Ectodermal cell (in vitro differentiated cells): ENCODE results near the gene GDI2.
"Not testable (repeated sequence)": the region's sequence is repeated elsewhere in the genome, so short reads cannot be mapped to it uniquely, and the experiment has no call there.

Experiments
- H3K27ac ChIP-seq: 2 replicates; pipeline ENCODE4 v1.7.0; 2013; ENCODE audit warnings: mild to moderate bottlenecking, low read depth, low read length; ENCODE audit not compliant: insufficient read depth, poor library complexity, severe bottlenecking
- H3K27me3 ChIP-seq: 2 replicates; pipeline ENCODE4 v1.7.0; 2013; ENCODE audit warnings: mild to moderate bottlenecking, low read length; ENCODE audit not compliant: insufficient read depth, control insufficient read depth, poor library complexity, severe bottlenecking
- H3K36me3 ChIP-seq: one replicate; pipeline ENCODE4 v1.7.0; 2013; ENCODE audit warnings: low read length; ENCODE audit not compliant: control insufficient read depth, insufficient read depth
- H3K4me1 ChIP-seq: one replicate; pipeline ENCODE4 v1.7.0; 2013; ENCODE audit warnings: low read length; ENCODE audit not compliant: control insufficient read depth, insufficient read depth
- H3K4me3 ChIP-seq: 2 replicates; pipeline ENCODE4 v1.7.0; 2013; ENCODE audit warnings: low read depth, low read length, control low read depth; ENCODE audit not compliant: insufficient read depth
- H3K9me3 ChIP-seq: 2 replicates; pipeline ENCODE4 v1.7.0; 2013; ENCODE audit warnings: mild to moderate bottlenecking, low read length, moderate library complexity; ENCODE audit not compliant: control insufficient read depth
- WGBS, 2 experiments: methylation state at CpG; one replicate each; pipeline ENCODE4 v1.1.7; 2013; ENCODE audit warnings: missing lambda C conversion rate in 2 of 2; 5-methylcytosine and 5-hydroxymethylcytosine counted together

The GDI2 gene

DNA sequence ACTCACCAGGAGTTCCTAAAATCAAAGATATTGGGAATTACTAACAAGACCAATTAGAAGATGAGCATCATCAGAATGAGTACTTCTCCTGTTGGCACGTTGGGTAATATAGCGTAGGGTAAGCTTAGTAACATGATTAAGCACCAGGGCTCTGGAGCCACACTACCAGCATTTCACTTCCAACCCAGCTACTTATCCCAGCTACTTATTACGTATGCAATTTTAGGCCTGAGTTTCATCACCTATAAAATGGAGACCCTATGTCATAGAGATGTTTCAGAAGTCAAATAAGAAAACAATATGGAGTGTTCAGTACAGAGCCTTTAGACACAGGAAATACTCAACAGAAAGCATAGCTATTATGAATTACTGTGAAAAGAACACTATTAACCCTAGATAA lies 19.0 kb downstream of the GDI2 start:
- no peak overlapping the region for H3K4me3 ChIP-seq
- no peak overlapping the region for H3K27ac ChIP-seq
- no peaks in the 10 kb centered on the region for H3K4me1 ChIP-seq
- peaks cover 49% of the 10 kb centered on the region for H3K36me3 ChIP-seq
- no peaks in the 10 kb centered on the region for H3K9me3 ChIP-seq
- no peaks in the 10 kb centered on the region for H3K27me3 ChIP-seq
- WGBS, 2 experiments, result 98 to 100% methylated on average over 3 of the region's 3 CpGs

DNA sequence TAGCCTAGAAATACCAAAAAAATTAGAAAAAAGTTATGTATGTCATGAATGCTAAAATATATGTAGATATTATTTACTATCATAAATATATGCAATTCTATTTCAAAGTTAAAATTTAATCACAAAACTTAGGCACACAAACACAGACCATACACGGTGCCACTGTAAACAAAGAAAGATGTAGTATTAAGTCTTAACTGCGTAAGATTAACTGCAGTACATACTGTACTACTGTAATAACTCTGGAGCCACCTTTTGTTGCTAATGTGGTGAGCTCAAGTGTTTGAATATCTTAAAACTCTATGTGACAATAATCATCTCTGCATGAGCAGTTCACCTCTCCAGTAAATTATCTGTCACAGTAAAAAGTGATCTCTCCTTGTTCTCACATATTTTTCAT lies 23.6 kb downstream of the GDI2 start:
- Histone ChIP-seq H3K27ac (no peak overlapping the region), H3K27me3 (no peaks in the 10 kb centered on the region), H3K4me3 (no peak overlapping the region), H3K4me1 (no peaks in the 10 kb centered on the region), H3K36me3 (peaks cover 62% of the 10 kb centered on the region), H3K9me3 (no peaks in the 10 kb centered on the region)
- WGBS, 2 experiments, result 100% methylated on average over 1 to 2 of the region's 2 CpGs

- no peaks in the 10 kb centered on the region for H3K9me3 ChIP-seq
- no peak overlapping the region for H3K27ac ChIP-seq
- 92 to 95% methylated on average over 5 of the region's 5 CpGs for WGBS, 2 experiments
- H3K4me1 ChIP-seq, result no peaks in the 10 kb centered on the region
- H3K27me3 ChIP-seq, result no peaks in the 10 kb centered on the region
- H3K4me3 ChIP-seq, result no peak overlapping the region
- H3K36me3 ChIP-seq, result peaks cover 65% of the 10 kb centered on the region
Observed at GRCh38 chr10:5788969-5789368, 24.3 kb downstream of the GDI2 start.

DNA sequence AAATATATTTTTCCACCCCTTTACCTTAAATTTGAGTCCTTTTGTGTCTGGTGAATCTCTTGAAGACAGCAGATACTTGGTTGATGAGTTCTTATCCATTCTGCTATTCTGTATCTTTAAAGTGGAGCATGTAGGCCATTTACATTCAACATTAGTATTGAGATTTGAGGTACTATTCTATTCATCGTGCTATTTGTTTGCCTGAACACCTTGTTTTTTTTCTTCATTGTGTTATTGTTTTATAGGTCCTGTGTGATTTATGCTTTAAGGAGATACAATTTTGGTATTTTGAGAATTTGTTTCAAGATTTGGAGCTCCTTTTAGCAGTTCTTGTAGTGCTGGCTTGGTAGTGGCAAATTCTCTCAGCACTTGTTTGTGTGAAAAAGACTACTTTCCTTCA lies 29.9 kb downstream of the GDI2 start:
- Histone ChIP-seq H3K4me1 (no peaks in the 10 kb centered on the region), H3K27me3 (no peaks in the 10 kb centered on the region), H3K36me3 (peaks cover 41% of the 10 kb centered on the region), H3K4me3 (no peak overlapping the region), H3K9me3 (no peaks in the 10 kb centered on the region), H3K27ac (no peak overlapping the region)
- WGBS, 2 experiments, result 100% methylated on average over 1 of the region's 1 CpG

DNA sequence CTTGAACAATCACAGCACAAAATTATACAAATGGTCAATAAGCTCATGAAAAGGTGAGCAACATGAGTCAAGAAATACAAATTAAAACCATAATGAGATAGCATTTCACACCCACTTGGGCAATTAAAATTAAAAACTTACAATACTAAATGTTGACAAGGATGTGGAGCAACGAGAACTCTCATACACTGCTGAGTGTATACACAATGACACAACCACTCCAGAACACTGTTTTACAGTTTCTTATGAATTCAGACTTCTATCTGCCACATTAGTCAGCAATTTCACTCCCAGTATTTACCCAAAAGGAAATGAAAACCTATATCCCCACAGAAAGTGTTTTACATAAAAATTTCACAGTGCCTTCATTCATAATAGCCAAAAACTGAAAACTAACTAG lies 31.1 kb downstream of the GDI2 start:
- Histone ChIP-seq H3K36me3 (peaks cover 33% of the 10 kb centered on the region), H3K9me3 (no peaks in the 10 kb centered on the region), H3K27ac (no peak overlapping the region), H3K4me3 (no peak overlapping the region), H3K4me1 (no peaks in the 10 kb centered on the region), H3K27me3 (no peaks in the 10 kb centered on the region)
- WGBS, 2 experiments, result 100% methylated on average over 1 of the region's 1 CpG

- Histone ChIP-seq H3K36me3 (peaks cover 22% of the 10 kb centered on the region), H3K27me3 (no peaks in the 10 kb centered on the region), H3K4me3 (no peak overlapping the region), H3K9me3 (no peaks in the 10 kb centered on the region), H3K27ac (no peak overlapping the region), H3K4me1 (no peaks in the 10 kb centered on the region)
- 88 to 95% methylated on average over 3 of the region's 3 CpGs for WGBS, 2 experiments
Observed at GRCh38 chr10:5779730-5780129, 33.5 kb downstream of the GDI2 start.

DNA sequence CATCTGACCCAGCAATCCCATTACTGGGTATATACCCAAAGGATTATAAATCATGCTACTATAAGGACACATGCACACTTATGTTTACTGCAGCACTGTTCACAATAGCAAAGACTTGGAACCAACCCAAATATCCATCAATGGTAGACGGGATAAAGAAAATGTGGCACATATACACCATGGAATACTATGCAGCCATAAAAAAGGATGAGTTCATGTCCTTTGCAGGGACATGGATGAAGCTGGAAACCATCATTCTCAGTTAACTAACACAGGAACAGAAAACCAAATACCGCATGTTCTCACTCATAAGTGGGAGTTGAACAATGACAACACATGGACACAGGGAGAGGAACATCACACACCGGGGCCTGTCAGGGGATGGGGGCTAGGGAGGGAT lies 35.5 kb downstream of the GDI2 start:
- H3K36me3 ChIP-seq, H3K9me3 ChIP-seq, H3K4me1 ChIP-seq, H3K27me3 ChIP-seq, H3K4me3 ChIP-seq, H3K27ac ChIP-seq: not testable (repeated sequence)
- 89 to 93% methylated on average over 3 of the region's 3 CpGs for WGBS, 2 experiments

DNA sequence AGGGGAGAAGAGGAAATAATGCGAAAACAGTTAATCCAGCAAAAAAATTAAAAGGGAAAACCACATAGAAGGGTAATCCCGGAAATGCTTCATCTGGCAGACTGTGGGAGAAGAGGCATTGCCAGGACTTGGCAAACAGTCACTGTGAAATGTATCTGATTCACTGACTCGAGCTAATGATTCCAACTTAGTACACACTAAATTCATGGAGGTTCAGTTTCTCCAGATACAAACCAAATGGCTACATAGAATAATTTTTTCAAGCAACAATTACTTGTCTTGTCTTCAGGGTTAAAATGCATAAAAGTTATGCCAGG lies 36.4 kb downstream of the GDI2 start:
- Histone ChIP-seq H3K36me3 (peaks cover 2% of the 10 kb centered on the region), H3K9me3 (no peaks in the 10 kb centered on the region), H3K4me3 (no peak overlapping the region), H3K4me1 (no peaks in the 10 kb centered on the region), H3K27ac (no peak overlapping the region), H3K27me3 (no peaks in the 10 kb centered on the region)
- WGBS, 2 experiments, result 94 to 99% methylated on average over 3 of the region's 3 CpGs

- Histone ChIP-seq H3K4me3 (no peak overlapping the region), H3K27ac (no peak overlapping the region), H3K9me3 (no peaks in the 10 kb centered on the region), H3K4me1 (no peaks in the 10 kb centered on the region), H3K36me3 (peaks cover 6% of the 10 kb centered on the region), H3K27me3 (no peaks in the 10 kb centered on the region)
- WGBS, 2 experiments, result 90 to 94% methylated on average over 7 of the region's 7 CpGs
Observed at GRCh38 chr10:5776136-5776880, 36.9 kb downstream of the GDI2 start.

DNA sequence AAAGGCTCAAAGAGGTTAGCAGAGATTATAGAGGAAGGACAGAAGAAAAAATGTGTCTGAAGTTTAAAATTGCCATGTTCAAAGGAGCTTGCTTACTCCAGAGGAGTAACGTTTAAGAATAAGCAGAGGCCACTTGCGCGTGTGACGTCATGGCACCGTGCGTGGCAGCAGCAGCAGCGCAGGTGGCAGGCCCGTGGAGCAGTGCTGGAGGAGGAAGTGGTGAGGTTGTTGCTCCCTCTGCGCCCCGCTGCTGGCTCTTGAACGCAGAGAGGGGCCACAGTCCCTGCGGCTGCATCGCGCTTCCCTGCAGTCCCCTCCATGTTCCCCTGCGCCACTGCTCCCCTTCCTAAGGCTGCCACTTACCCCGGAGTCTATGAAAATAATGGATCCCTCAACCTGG lies 37.5 kb downstream of the GDI2 start:
- H3K4me1 ChIP-seq, result no peaks in the 10 kb centered on the region
- WGBS, 2 experiments, result 95 to 96% methylated on average over 16 of the region's 16 CpGs
- no peaks in the 10 kb centered on the region for H3K27me3 ChIP-seq
- no peaks in the 10 kb centered on the region for H3K9me3 ChIP-seq
- peaks cover 8% of the 10 kb centered on the region for H3K36me3 ChIP-seq
- H3K4me3 ChIP-seq, result no peak overlapping the region
- no peak overlapping the region for H3K27ac ChIP-seq
